ENCODE data around the gene ZBTB46.
A peak's percentile ranks its signal among the peaks of the same experiment; 100 is the strongest.

ZBTB46 gene

GRCh38 chr20:63765082-63765873 is 65.8 kb downstream of the ZBTB46 start:
- no peak for DNase-seq

GRCh38 chr20:63759377-63759901 is 71.6 kb downstream of the ZBTB46 start:
- DNase-seq, result no peak

- no peak for DNase-seq
Measured at GRCh38 chr20:63758152-63758551, 72.9 kb downstream of the ZBTB46 start.

GRCh38 chr20:63756648-63756991 is 74.4 kb downstream of the ZBTB46 start:
- DNase-seq, result no peak

DNA sequence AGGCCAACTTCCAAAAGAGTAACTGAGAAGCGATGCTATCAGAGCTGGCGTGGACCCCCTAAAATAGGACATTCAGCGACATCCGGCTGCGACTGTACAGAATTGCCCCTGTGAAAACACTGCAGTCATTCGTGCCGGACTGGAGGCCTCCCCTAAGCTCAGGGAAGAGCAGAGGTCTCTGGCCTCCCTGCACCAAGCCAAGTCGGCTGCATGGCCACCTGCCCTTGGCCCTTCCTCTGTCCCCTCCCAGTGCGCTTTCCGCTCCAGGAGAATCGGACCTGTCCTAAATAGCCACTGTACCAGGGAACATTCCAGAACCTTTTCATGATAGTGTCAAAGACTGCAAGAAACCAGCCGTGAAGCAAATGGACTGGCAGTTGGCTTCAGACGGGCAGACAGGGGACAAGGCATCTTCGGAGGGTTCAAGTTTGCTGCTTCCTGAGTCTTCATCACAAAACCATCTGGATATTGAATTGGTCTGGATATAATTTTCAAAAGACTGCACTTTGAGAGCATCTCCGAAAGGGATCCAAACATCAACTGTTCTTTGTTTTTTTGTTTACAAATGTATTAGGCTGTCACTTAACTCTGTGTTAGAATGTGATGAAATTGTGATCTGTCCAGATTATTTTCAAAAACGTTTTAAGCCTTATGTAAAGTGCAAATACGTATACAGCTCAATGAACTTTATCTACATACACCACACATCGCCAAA is 75.0 kb downstream of the ZBTB46 start:
- DNase-seq, result no peak

GRCh38 chr20:63754008-63754407 is 77.1 kb downstream of the ZBTB46 start:
- peak; percentile 76 for DNase-seq

DNA sequence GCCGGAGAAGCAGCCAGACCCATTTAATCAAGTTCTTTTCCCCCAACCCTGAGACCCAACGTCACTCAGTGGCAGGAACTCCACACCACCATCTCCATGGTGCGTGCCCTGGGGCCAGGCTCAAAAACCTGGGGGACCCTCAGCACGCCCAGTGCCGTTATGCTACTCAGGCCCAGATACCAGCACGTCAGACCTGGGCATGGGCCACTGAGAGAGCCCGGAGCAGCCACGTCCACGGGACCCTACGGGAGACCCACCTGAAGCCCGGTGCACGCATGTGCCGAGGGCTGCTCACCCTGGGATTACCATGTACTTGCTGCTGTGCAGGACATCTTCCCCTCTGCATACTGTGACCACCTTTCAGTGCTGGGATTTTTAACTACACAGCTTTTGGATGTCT is 77.7 kb downstream of the ZBTB46 start:
- DNase-seq, result no peak

DNA sequence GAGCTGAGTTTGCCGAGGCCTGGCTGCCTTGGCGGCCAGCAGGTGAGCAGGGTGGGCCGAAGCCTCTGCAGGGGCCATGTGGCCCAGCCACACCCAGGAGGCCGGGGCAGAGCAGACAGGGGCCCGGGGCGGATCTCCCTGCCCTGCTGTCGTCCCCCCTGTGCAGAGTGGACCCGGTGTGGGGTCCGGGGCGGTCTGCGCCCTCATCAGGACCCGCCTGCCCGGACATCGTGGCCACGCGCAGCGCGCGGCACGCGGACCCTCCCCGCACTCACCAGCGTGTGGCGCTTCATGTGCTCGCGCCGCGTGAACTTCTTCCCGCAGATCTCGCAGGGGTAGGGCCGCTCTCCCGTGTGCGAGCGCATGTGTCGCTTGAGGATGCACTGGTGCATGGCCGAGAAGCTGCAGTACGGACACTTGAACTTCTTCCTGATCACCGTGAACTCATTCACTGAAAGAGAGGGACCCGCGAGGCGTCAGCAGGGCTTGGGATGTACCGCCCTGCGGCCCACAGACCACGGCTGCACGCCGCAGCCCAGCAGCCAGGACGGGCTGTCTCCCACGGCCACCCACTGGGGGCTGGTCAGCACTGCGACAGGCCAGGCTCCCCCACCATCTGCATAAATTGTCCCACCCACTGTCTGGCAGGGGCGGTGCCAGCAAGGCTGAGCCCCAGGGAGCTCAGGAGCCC is 78.5 kb downstream of the ZBTB46 start:
- DNase-seq, result peak; percentile 52

DNA sequence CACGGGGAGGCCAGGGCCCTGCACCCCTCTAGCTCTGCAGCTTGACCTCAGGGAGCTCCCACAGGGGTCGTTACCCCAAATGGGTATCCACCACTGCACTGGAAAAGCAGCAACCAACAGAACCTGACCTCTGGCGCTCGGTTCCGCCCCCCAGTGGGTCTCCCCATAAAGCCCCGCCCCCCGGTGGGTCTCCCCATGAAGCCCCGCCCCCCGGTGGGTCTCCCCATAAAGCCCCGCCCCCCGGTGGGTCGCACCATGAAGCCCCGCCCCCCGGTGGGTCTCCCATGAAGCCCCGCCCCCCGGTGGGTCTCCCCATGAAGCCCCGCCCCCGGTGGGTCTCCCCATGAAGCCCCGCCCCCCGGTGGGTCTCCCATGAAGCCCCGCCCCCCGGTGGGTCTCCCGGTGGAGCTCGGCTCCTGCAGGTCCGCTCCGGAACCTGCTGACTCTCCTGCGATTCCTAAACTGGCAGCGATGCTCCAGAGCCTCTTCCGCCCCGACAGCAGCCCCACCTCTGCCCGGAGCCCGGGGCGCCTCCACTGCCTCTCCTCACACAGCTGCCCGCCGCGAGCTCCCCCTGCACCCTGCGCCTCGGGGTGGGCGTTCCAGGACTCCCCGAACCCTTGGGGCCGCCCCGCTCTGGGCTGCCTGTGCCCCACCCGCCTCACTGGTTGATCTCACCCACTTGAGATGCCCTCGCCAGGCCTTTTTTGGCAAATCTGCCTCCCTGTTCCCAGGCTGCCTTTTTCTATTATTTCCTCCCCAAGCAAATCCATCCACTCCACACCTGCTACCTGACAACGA is 79.4 kb downstream of the ZBTB46 start:
- DNase-seq, result no peak

GRCh38 chr20:63750807-63751470 is 80.1 kb downstream of the ZBTB46 start:
- peak; percentile 62 for DNase-seq

- DNase-seq, result no peak
Measured at GRCh38 chr20:63749597-63750508, 81.2 kb downstream of the ZBTB46 start.

DNA sequence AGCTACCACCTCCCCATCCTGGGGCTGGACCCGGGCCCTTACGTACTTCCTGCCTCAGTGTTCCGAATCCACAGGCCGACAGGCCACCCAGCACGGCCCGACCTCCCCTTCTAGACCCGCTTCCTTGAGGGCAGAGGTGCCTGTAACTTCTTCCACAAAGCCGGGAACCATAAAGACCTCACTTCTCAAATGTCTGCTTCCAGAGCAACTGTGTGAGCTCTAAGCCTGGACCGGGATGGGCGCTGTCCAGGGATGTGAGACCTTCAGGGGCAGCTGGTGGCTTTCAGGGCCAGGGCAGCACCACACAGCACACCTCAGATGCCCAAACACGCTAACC is 82.2 kb downstream of the ZBTB46 start:
- DNase-seq, result no peak

- DNase-seq, result no peak
Measured at GRCh38 chr20:63748070-63748933, 82.8 kb downstream of the ZBTB46 start.

GRCh38 chr20:63747622-63748069 is 83.4 kb downstream of the ZBTB46 start:
- DNase-seq, result no peak

GRCh38 chr20:63746751-63747315 is 84.2 kb downstream of the ZBTB46 start:
- no peak for DNase-seq

GRCh38 chr20:63745961-63746731 is 84.9 kb downstream of the ZBTB46 start:
- DNase-seq, result no peak

GRCh38 chr20:63745424-63745805 is 85.6 kb downstream of the ZBTB46 start:
- DNase-seq, result no peak

GRCh38 chr20:63744574-63745423 is 86.3 kb downstream of the ZBTB46 start:
- DNase-seq, result no peak
